H1 (cell line): ENCODE data around the gene IL21R. TPM values are rescaled to one million over a fixed set of nuclear protein-coding genes. Genes with fewer than 3 reads are reported as not detected.
A peak's percentile ranks its signal among the peaks of the same experiment; 100 is the strongest.

Experiments used
- CTCF ChIA-PET: fragments of 300-600 bp; sonication (Branson Sonifier 250); formaldehyde crosslinking; loops from one replicate; lab custom pipeline; 2021; ENCODE audit not compliant: partially characterized antibody; lab: Charles Lee
- POLR2A ChIA-PET: fragments of 300-600 bp; sonication (Branson Sonifier 250); formaldehyde crosslinking; loops from one replicate; lab custom pipeline; 2021; ENCODE audit warnings: inconsistent platforms; ENCODE audit not compliant: partially characterized antibody; lab: Charles Lee
- DNase-seq, 2 experiments: peaks; one replicate each; pipeline versions ENCODE4 v3.0.0 to v3.0.0-alpha.2; 2010 to 2022; ENCODE audit warnings: low spot score in 2 of 2, low read depth in 1 of 2, mixed read lengths in 1 of 2
- FAIRE-seq: peaks from 2 replicates; lab custom pipeline; 2011; peaks lifted over from hg19 to GRCh38; lab: Jason Lieb, UNC
- H2AFZ ChIP-seq: 2 replicates; pipeline ENCODE4 v1.8.1; 2012; ENCODE audit warnings: low read length, inconsistent platforms
- H2AK5ac ChIP-seq: 2 replicates; pipeline ENCODE4 v1.6.1; 2013; ENCODE audit warnings: low read depth, low read length
- H2BK120ac ChIP-seq: replicated peaks from 2 replicates; pipeline ENCODE3; 2013; ENCODE audit warnings: low read depth, low read length, inconsistent platforms
- H2BK12ac ChIP-seq: 2 replicates; pipeline ENCODE4 v1.6.1; 2013; ENCODE audit warnings: low read depth, low read length
- H2BK15ac ChIP-seq: 2 replicates; pipeline ENCODE4 v1.6.1; 2013; ENCODE audit warnings: low read length
- H2BK20ac ChIP-seq: 2 replicates; pipeline ENCODE4 v1.6.1; 2013; ENCODE audit warnings: low read length
- H2BK5ac ChIP-seq: 2 replicates; pipeline ENCODE4 v1.6.1; 2013; ENCODE audit warnings: low read depth, low read length
- H3K14ac ChIP-seq: 2 replicates; pipeline ENCODE4 v1.6.1; 2013; ENCODE audit warnings: inconsistent platforms; ENCODE audit not compliant: insufficient read length
- H3K18ac ChIP-seq: 2 replicates; pipeline ENCODE4 v1.6.1; 2013; ENCODE audit warnings: low read length; ENCODE audit errors: extremely low read depth
- H3K23ac ChIP-seq: 2 replicates; pipeline ENCODE4 v1.6.1; 2013; ENCODE audit warnings: inconsistent platforms; ENCODE audit not compliant: insufficient read length
- H3K23me2 ChIP-seq: 2 replicates; pipeline ENCODE4 v1.6.1; 2013; ENCODE audit warnings: low read depth, low read length
- H3K27ac ChIP-seq: 2 replicates; pipeline ENCODE4 v1.6.1; 2011; ENCODE audit warnings: low read depth, low read length, inconsistent platforms
- H3K27me3 ChIP-seq, 4 experiments: replicated peaks in 1 of 4; 1 replicate in 1 of 4; 2 replicates in 3 of 4; pipeline versions ENCODE4 v1.6.1 to v1.8.1; 2011 to 2013; ENCODE audit warnings: low read length in 3 of 4, mild to moderate bottlenecking in 3 of 4, inconsistent platforms in 2 of 4, mixed read lengths in 2 of 4, moderate library complexity in 1 of 4; ENCODE audit not compliant: control insufficient read depth in 3 of 4, insufficient read depth in 3 of 4; ENCODE audit errors: extremely low read depth in 1 of 4
- H3K36me3 ChIP-seq, 4 experiments: 2 replicates each; pipeline versions ENCODE4 v1.6.1 to v1.8.1; 2011 to 2013; ENCODE audit warnings: mild to moderate bottlenecking in 4 of 4, low read length in 3 of 4, moderate library complexity in 2 of 4, control low read depth in 1 of 4, inconsistent platforms in 1 of 4; ENCODE audit not compliant: insufficient read depth in 4 of 4, control insufficient read depth in 2 of 4
- H3K4ac ChIP-seq: replicated peaks from 2 replicates; pipeline ENCODE3; 2013; ENCODE audit warnings: low read length, low read depth, mixed read lengths, inconsistent platforms; ENCODE audit not compliant: insufficient read length
- H3K4me1 ChIP-seq, 4 experiments: replicated peaks in 1 of 4; 1 replicate in 1 of 4; 2 replicates in 3 of 4; pipeline versions ENCODE4 v1.6.1 to v1.8.1; 2011 to 2013; ENCODE audit warnings: low read length in 3 of 4, inconsistent platforms in 2 of 4, mixed read lengths in 1 of 4; ENCODE audit not compliant: insufficient read depth in 4 of 4, control insufficient read depth in 3 of 4
- H3K4me2 ChIP-seq, 2 experiments: 2 replicates each; pipeline versions ENCODE4 v1.6.1 to v1.8.1; 2011 to 2013; ENCODE audit warnings: low read depth in 2 of 2, low read length in 2 of 2, control low read depth in 1 of 2, inconsistent platforms in 1 of 2, mild to moderate bottlenecking in 1 of 2; ENCODE audit not compliant: insufficient read depth in 1 of 2
- H3K4me3 ChIP-seq, 4 experiments: fragments of 200-600, 300-600 bp in 1 of 4; sonication (generic), shearing (Covaris generic), sonication (Bioruptor Twin) in 1 of 4; 2 replicates each; pipeline versions ENCODE4 v1.5.1 to v1.8.1; 2011 to 2016; ENCODE audit warnings: low read length in 4 of 4, low read depth in 3 of 4, control low read depth in 2 of 4, inconsistent platforms in 2 of 4, mild to moderate bottlenecking in 2 of 4, mixed read lengths in 1 of 4, moderate library complexity in 1 of 4; ENCODE audit not compliant: insufficient read depth in 2 of 4; ENCODE audit errors: extremely low read depth in 1 of 4
- H3K56ac ChIP-seq: replicated peaks from 2 replicates; pipeline ENCODE3; 2013; ENCODE audit warnings: low read depth, mild to moderate bottlenecking, mixed read lengths, low read length, inconsistent platforms; ENCODE audit not compliant: insufficient read length
- H3K79me1 ChIP-seq: 2 replicates; pipeline ENCODE4 v1.6.1; 2013; ENCODE audit warnings: low read depth, low read length, control low read depth
- H3K79me2 ChIP-seq, 2 experiments: 2 replicates each; pipeline versions ENCODE4 v1.6.1 to v1.8.1; 2012 to 2013; ENCODE audit warnings: low read length in 2 of 2, mild to moderate bottlenecking in 2 of 2, inconsistent platforms in 1 of 2; ENCODE audit not compliant: insufficient read depth in 2 of 2, control insufficient read depth in 1 of 2
- H3K9ac ChIP-seq, 4 experiments: replicated peaks in 1 of 4; 1 replicate in 1 of 4; 2 replicates in 3 of 4; pipeline versions ENCODE4 v1.6.1 to v1.8.1; 2011 to 2013; ENCODE audit warnings: low read depth in 3 of 4, low read length in 3 of 4, control low read depth in 2 of 4, mild to moderate bottlenecking in 2 of 4, moderate library complexity in 2 of 4, inconsistent platforms in 1 of 4; ENCODE audit errors: extremely low read depth in 1 of 4
- H3K9me3 ChIP-seq, 2 experiments: 2 replicates each; pipeline versions ENCODE4 v1.6.1 to v1.8.1; 2012 to 2013; ENCODE audit warnings: mild to moderate bottlenecking in 2 of 2, moderate library complexity in 2 of 2, control low read depth in 1 of 2, inconsistent platforms in 1 of 2, low read depth in 1 of 2, low read length in 1 of 2, mixed read lengths in 1 of 2; ENCODE audit not compliant: insufficient read depth in 2 of 2
- H4K20me1 ChIP-seq, 2 experiments: replicated peaks in 1 of 2; 2 replicates each; pipeline versions ENCODE3 to v1.8.1; 2011 to 2013; ENCODE audit warnings: inconsistent platforms in 2 of 2, low read length in 2 of 2, mild to moderate bottlenecking in 1 of 2; ENCODE audit not compliant: insufficient read depth in 2 of 2, control insufficient read depth in 1 of 2
- H4K5ac ChIP-seq: 2 replicates; pipeline ENCODE4 v1.6.1; 2013; ENCODE audit warnings: low read length, low read depth, mixed read lengths, inconsistent platforms; ENCODE audit not compliant: insufficient read length
- H4K8ac ChIP-seq: 2 replicates; pipeline ENCODE4 v1.8.0; 2013; ENCODE audit warnings: mild to moderate bottlenecking, moderate library complexity, low read length, inconsistent platforms; ENCODE audit not compliant: insufficient read depth; ENCODE audit errors: extremely low read depth
- H4K91ac ChIP-seq: replicated peaks from 2 replicates; pipeline ENCODE3; 2013; ENCODE audit warnings: low read length, mixed read lengths, inconsistent platforms; ENCODE audit not compliant: insufficient read length
- CTCF ChIP-seq, 3 experiments: IDR thresholded peaks; 1 replicate in 2 of 3; 2 replicates in 1 of 3; pipeline versions ENCODE4 v1.5.1 to v1.6.1; 2011; ENCODE audit warnings: low read length in 3 of 3, mild to moderate bottlenecking in 3 of 3, inconsistent platforms in 2 of 3, low read depth in 1 of 3, moderate library complexity in 1 of 3; ENCODE audit not compliant: insufficient read depth in 1 of 3; ENCODE audit errors: control extremely low read depth in 1 of 3
- NRF1 ChIP-seq: IDR thresholded peaks from 2 replicates; pipeline ENCODE4 v1.6.1; 2011; ENCODE audit warnings: mild to moderate bottlenecking, low read depth, low read length, improper control_type of control experiment
- RAD21 ChIP-seq, 2 experiments: IDR thresholded peaks in 1 of 2; conservative IDR thresholded peaks in 1 of 2; 2 replicates each; pipeline ENCODE4 v1.6.1; 2011; ENCODE audit warnings: low read depth in 2 of 2, low read length in 2 of 2, improper control_type of control experiment in 1 of 2, inconsistent platforms in 1 of 2, mild to moderate bottlenecking in 1 of 2, moderate library complexity in 1 of 2
- WGBS, 2 experiments: shearing (Covaris generic) in 1 of 2; methylation state at CpG; one replicate each; pipeline versions ENCODE4 v1.1.6 to v1.1.7; 2013 to 2015; ENCODE audit warnings: low lambda C conversion rate in 2 of 2, mixed read lengths in 2 of 2, inconsistent platforms in 1 of 2, low coverage in 1 of 2, missing lambda C conversion rate in 1 of 2; ENCODE audit not compliant: insufficient replicate concordance in 2 of 2, insufficient coverage in 1 of 2, insufficient read length in 1 of 2; ENCODE audit errors: extremely low coverage in 1 of 2, missing lambda C conversion rate in 1 of 2; 5-methylcytosine and 5-hydroxymethylcytosine counted together
- polyA plus RNA-seq, 7 experiments: library from polyadenylated mRNA; depleted of rRNA in 3 of 7; stranded (reverse) in 5 of 7; unstranded in 2 of 7; fragments of >200 nt in 5 of 7; fragments of 200-250 nt in 2 of 7; gene quantifications; 1 replicate in 5 of 7; 2 replicates in 1 of 7; 4 replicates in 1 of 7; pipeline versions ENCODE4 v1.2.1 to v1.2.3, GENCODE V29; 2011 to 2013; ENCODE audit warnings: missing spikeins in 2 of 7, mixed read lengths in 2 of 7
- total RNA-seq: library from RNA; stranded (reverse); fragmentation: NEBNext Ultra II Directional; extraction: Animal tissue kit (Norgen Biotek cat#: 25700); gene quantifications from 2 replicates; pipeline ENCODE4 v1.2.1, GENCODE V29; 2021

The IL21R gene
- total and polyA plus RNA-seq, 2 of the 8 experiments (the other 6 are each of a cell fraction or from before 2014, with no cell fraction given) = 0.34 to 0.70 TPM

GRCh38 chr16:27428026-27428785 lies 26.2 kb downstream of the IL21R start:
- H4K5ac ChIP-seq = no peak overlapping the region
- DNase-seq = peak in 1 of 2 experiments; percentile 46
- no peaks in the 10 kb centered on the region for H3K4me1 ChIP-seq
- no peaks in the 10 kb centered on the region for H3K79me2 ChIP-seq
- no peak overlapping the region for H3K56ac ChIP-seq
- no peaks in the 10 kb centered on the region for H4K20me1 ChIP-seq
- no peak overlapping the region for H2BK5ac ChIP-seq
- no peak overlapping the region for H2AFZ ChIP-seq
- H3K23me2 ChIP-seq = no peaks in the 10 kb centered on the region
- no peak overlapping the region for H3K4me3 ChIP-seq
- CTCF ChIA-PET = interaction anchor here (0.8 to 1.2 kb wide), 6 partner anchors 17 to 100 kb away, joined by 3 to 4 read pairs (median 4); no protein-coding TSS in a partner anchor
- H2BK120ac ChIP-seq = no peak overlapping the region
- TF ChIP-seq CTCF (IDR thresholded peaks at IDR 0.05; ENCODE audit: control extremely low read depth in 1 of 3, insufficient read depth in 1 of 3, low read depth in 1 of 3, low read length in 3 of 3) = peak; percentile 34 to 57 (median 49)
- no peak for TF ChIP-seq NRF1
- TF ChIP-seq RAD21 (IDR thresholded peaks at IDR 0.05 in 1 of 2, conservative IDR thresholded peaks at IDR 0.05 in 1 of 2; ENCODE audit: low read depth in 2 of 2, low read length in 2 of 2) = peak; percentile 8 to 20; a peak in 2 of 4 replicates
- FAIRE-seq = no peak
- H3K79me1 ChIP-seq = no peaks in the 10 kb centered on the region
- no peak overlapping the region for H2BK12ac ChIP-seq
- H2BK15ac ChIP-seq = no peak overlapping the region
- 92% methylated on average over 4 of the region's 4 CpGs; no CpG with 5 or more reads in 1 of the 2 experiments for WGBS, 2 experiments
- no peak overlapping the region for H3K23ac ChIP-seq
- no peak overlapping the region for H3K4me2 ChIP-seq
- H2AK5ac ChIP-seq = no peak overlapping the region
- no peak overlapping the region for H4K8ac ChIP-seq
- POLR2A ChIA-PET = no interaction called here
- H4K91ac ChIP-seq = no peak overlapping the region
- H2BK20ac ChIP-seq = no peak overlapping the region
- H3K27me3 ChIP-seq = no peaks in the 10 kb centered on the region
- H3K27ac ChIP-seq = no peak overlapping the region
- no peak overlapping the region for H3K4ac ChIP-seq
- H3K9me3 ChIP-seq = 0 out of 4 replicates have a peak, but pooled peaks cover 0 to 2% of the 10 kb centered on the region in 2 experiments
- no peak overlapping the region for H3K14ac ChIP-seq
- no peak overlapping the region for H3K18ac ChIP-seq
- H3K9ac ChIP-seq = no peak overlapping the region
- no peaks in the 10 kb centered on the region for H3K36me3 ChIP-seq
